ENCODE measurements around the gene SAFB. TPM values are rescaled to one million over a fixed set of nuclear protein-coding genes. Genes with fewer than 3 reads are reported as not detected.

SAFB gene
- total RNA-seq, 2 experiments from 2014 or later = 195 to 200 TPM

DNA sequence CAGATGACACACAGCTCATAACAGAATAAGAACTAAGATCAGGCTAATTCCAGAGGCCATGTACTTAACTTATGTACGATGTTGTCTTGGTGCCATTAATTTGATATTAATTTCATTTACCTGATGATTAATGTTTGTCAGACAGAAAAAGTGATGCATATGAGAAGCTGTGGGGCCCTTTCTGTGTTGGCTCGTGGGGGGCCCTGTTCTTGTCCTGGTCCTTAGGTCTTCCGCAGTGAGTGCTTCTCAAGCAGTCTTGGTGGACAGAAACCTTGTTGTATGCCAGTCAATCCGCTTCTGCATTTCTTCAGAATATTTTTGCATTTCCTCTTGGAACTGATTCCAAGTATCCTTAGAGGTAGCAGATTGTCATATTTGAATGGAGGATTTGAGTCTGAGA lies 20.2 kb downstream of the SAFB start:
- CTCF ChIA-PET = no interaction called here
- no peak for ATAC-seq (ENCODE audit: poor library complexity)
- Mint-ChIP-seq H3K36me3 (ENCODE audit: low read depth) (peaks cover 81% of the 10 kb centered on the region), H3K4me3 (no peak overlapping the region), H3K27me3 (no peaks in the 10 kb centered on the region), H3K4me1 (ENCODE audit: low read depth) (peaks cover 39% of the 10 kb centered on the region), H3K9me3 (no peaks in the 10 kb centered on the region), H3K27ac (no peak overlapping the region)
- H3K4me1 ChIP-seq (ENCODE audit: insufficient read depth, low read length) = no peaks in the 10 kb centered on the region
- no peaks in the 10 kb centered on the region for H3K9me3 ChIP-seq (ENCODE audit: control insufficient read depth in 1 of 2, insufficient read depth in 1 of 2, low read length in 2 of 2)
- TF ChIP-seq CTCF (IDR thresholded peaks at IDR 0.05) = no peak
- H3K36me3 ChIP-seq (ENCODE audit: insufficient read depth, low read length) = peaks cover 72% of the 10 kb centered on the region
- H3K27ac ChIP-seq (ENCODE audit: low read depth in 1 of 2, low read length in 2 of 2) = no peak overlapping the region
- intact Hi-C loops (cut with DNase I, micrococcal nuclease) = no loop called here
- POLR2A ChIA-PET = interaction anchor here (1.3 kb wide), 1 partner anchor 20 kb away, joined by 6 read pairs; the partner anchor contains the start of genes SAFB and SAFB2
- DNase-seq = no peak
- H3K27me3 ChIP-seq (ENCODE audit: control insufficient read depth in 1 of 2, insufficient read depth in 2 of 2, low read length in 2 of 2) = no peaks in the 10 kb centered on the region
- no peak overlapping the region for H3K4me3 ChIP-seq (ENCODE audit: low read length)

DNA sequence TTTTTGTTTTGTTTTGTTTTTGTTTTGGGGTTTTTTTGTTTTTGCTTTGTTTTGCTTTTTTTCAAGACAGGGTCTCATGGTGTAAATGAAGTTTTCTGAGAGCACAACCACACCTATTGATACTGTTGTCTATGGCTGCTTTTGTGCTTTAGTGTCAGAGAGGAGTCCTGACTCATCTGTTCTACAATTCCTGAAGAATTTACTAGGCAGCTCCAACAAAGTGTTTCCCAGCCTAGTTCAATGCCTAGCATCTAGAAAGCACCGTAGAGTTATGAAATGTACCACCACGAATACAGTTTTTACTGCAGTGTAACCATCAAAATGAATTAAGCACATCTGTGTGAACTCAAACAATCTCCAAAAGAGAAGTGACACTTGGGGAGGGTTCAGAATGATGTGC lies 21.2 kb downstream of the SAFB start:
- POLR2A ChIA-PET = no interaction called here
- H3K36me3 Mint-ChIP-seq (ENCODE audit: low read depth) = peaks cover 83% of the 10 kb centered on the region
- no peak overlapping the region for H3K27ac Mint-ChIP-seq

DNA sequence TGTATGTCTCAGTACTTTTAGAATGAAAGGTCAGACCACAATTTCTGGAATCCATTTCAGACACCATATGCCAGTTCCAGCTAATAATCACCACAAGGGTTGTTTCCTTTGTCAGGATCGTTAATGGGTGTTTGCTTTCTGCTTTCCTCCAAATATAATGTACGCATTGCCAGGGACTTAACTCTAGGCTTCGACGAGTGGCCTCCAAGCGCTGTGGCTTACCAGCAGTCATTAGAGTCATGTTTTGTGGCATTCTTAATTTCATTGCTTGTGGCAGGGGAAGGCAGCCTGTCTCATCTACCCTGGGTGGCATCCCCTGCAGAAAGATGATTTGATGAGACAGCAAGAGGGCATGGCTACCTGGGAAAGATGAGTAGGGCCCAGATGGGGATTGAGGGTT lies 22.5 kb downstream of the SAFB start:
- intact Hi-C loops (cut with DNase I, micrococcal nuclease) = no loop called here
- H3K36me3 ChIP-seq (ENCODE audit: insufficient read depth, low read length) = peaks cover 82% of the 10 kb centered on the region
- H3K4me1 Mint-ChIP-seq (ENCODE audit: low read depth) = peaks cover 35% of the 10 kb centered on the region
- H3K27me3 Mint-ChIP-seq = no peaks in the 10 kb centered on the region
- DNase-seq = no peak
- no peaks in the 10 kb centered on the region for H3K9me3 Mint-ChIP-seq
- H3K4me3 Mint-ChIP-seq = no peak overlapping the region
- ChIA-PET CTCF (no interaction called here), POLR2A (no interaction called here)
- H3K4me3 ChIP-seq (ENCODE audit: low read length) = no peak overlapping the region
- no peak overlapping the region for H3K27ac ChIP-seq (ENCODE audit: low read depth in 1 of 2, low read length in 2 of 2)
- H3K27ac Mint-ChIP-seq = no peak overlapping the region
- no peak for ATAC-seq (ENCODE audit: poor library complexity)
- H3K4me1 ChIP-seq (ENCODE audit: insufficient read depth, low read length) = no peaks in the 10 kb centered on the region
- no peaks in the 10 kb centered on the region for H3K9me3 ChIP-seq (ENCODE audit: control insufficient read depth in 1 of 2, insufficient read depth in 1 of 2, low read length in 2 of 2)
- H3K27me3 ChIP-seq (ENCODE audit: control insufficient read depth in 1 of 2, insufficient read depth in 2 of 2, low read length in 2 of 2) = no peaks in the 10 kb centered on the region
- peaks cover 85% of the 10 kb centered on the region for H3K36me3 Mint-ChIP-seq (ENCODE audit: low read depth)
- no peak for TF ChIP-seq CTCF (IDR thresholded peaks at IDR 0.05)

More for the DNA sequence above, 21.2 kb downstream of the SAFB start:
- no peak overlapping the region for H3K27ac ChIP-seq (ENCODE audit: low read depth in 1 of 2, low read length in 2 of 2)
- Mint-ChIP-seq H3K4me1 (ENCODE audit: low read depth) (peaks cover 39% of the 10 kb centered on the region), H3K9me3 (no peaks in the 10 kb centered on the region), H3K4me3 (no peak overlapping the region), H3K27me3 (no peaks in the 10 kb centered on the region)
- no peak for DNase-seq
- no peaks in the 10 kb centered on the region for H3K4me1 ChIP-seq (ENCODE audit: insufficient read depth, low read length)
- H3K9me3 ChIP-seq (ENCODE audit: control insufficient read depth in 1 of 2, insufficient read depth in 1 of 2, low read length in 2 of 2) = no peaks in the 10 kb centered on the region
- H3K36me3 ChIP-seq (ENCODE audit: insufficient read depth, low read length) = peaks cover 75% of the 10 kb centered on the region
- ATAC-seq (ENCODE audit: poor library complexity) = no peak
- H3K4me3 ChIP-seq (ENCODE audit: low read length) = no peak overlapping the region
- TF ChIP-seq CTCF (IDR thresholded peaks at IDR 0.05) = no peak
- CTCF ChIA-PET = no interaction called here
- intact Hi-C loops (cut with DNase I, micrococcal nuclease) = no loop called here
- H3K27me3 ChIP-seq (ENCODE audit: control insufficient read depth in 1 of 2, insufficient read depth in 2 of 2, low read length in 2 of 2) = no peaks in the 10 kb centered on the region
